ENCODE results near the gene HS2ST1.

Gene HS2ST1

DNA sequence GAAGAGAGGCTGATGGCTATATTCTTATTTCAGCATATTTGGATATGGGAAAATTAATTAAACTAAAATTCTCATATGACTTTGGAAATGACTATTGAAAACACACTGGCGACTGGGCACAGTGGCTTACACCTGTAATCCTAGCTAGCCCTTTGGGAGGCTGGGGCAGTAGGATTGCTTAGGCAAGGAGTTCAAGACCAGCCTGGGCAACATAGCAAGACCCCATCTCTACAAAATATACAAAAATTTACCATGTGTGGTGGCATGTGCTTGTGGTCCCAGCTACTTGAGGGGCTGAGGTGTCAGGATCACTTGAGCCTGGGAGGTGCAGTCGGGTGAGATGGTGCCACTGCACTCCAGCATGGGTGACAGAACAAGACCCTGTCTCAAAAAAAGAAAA lies 26.2 kb downstream of the HS2ST1 start:
- H3K27me3 ChIP-seq (ENCODE audit: control insufficient read depth in 1 of 2, insufficient read depth in 2 of 2, low read length in 2 of 2): no peaks in the 10 kb centered on the region
- H3K27ac ChIP-seq (ENCODE audit: low read depth, low read length): no peak overlapping the region
- no peaks in the 10 kb centered on the region for H3K4me1 ChIP-seq (ENCODE audit: control insufficient read depth in 1 of 2, insufficient read depth in 2 of 2, low read length in 2 of 2)
- no peak overlapping the region for H3K4me3 ChIP-seq (ENCODE audit: low read depth in 1 of 2, low read length in 2 of 2)
- H3K36me3 ChIP-seq (ENCODE audit: control insufficient read depth in 1 of 2, insufficient read depth in 2 of 2, low read length in 2 of 2): no peaks in the 10 kb centered on the region
- H3K9ac ChIP-seq (ENCODE audit: low read depth in 1 of 2, low read length in 2 of 2): no peak overlapping the region
- H3K9me3 ChIP-seq (ENCODE audit: control insufficient read depth in 1 of 2, low read length in 2 of 2): no peaks in the 10 kb centered on the region

DNA sequence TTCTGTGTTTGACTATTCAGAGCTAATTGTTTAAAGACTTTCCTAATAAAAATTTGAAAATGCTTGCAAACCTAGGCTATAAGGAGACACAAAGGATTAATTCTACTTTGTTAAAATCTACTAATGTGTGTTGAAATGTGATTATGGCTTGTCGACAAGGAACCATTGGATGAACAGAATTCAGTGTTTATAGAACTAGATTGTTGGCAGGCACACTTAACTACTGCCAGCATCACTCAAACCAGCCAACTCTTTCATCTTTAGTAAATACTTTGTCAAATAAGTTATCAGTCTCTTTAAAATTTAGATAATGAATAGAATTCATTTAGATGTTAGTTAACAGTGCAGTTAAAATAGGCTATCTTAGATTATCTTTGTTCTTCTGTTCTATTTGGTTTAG lies 27.6 kb downstream of the HS2ST1 start:
- no peaks in the 10 kb centered on the region for H3K36me3 ChIP-seq (ENCODE audit: control insufficient read depth in 1 of 2, insufficient read depth in 2 of 2, low read length in 2 of 2)

DNA sequence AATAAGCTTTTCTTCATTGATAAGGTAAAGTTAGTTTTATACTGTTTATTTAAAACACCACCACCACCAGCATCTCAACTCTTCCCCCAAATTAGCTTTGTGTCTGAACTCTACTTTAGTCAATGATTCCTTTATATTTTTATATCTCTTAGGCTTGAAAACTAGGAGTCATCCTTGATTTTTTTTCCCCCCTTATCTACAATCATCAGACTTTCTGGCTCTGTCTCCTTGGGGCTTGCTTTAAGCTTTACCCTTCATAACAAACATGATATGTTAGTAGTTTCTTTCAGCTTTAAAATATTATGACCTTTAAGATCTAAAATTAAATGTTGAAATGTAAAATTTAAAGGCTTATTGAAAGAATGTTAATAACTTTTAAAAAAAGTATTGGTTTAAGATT lies 28.3 kb downstream of the HS2ST1 start:
- no peaks in the 10 kb centered on the region for H3K27me3 ChIP-seq (ENCODE audit: control insufficient read depth in 1 of 2, insufficient read depth in 2 of 2, low read length in 2 of 2)
- H3K9ac ChIP-seq (ENCODE audit: low read depth in 1 of 2, low read length in 2 of 2): no peak overlapping the region
- no peak overlapping the region for H3K4me3 ChIP-seq (ENCODE audit: low read depth in 1 of 2, low read length in 2 of 2)
- no peaks in the 10 kb centered on the region for H3K9me3 ChIP-seq (ENCODE audit: control insufficient read depth in 1 of 2, low read length in 2 of 2)
- peaks cover 0 to 3% of the 10 kb centered on the region in 2 donors for H3K4me1 ChIP-seq (ENCODE audit: control insufficient read depth in 1 of 2, insufficient read depth in 2 of 2, low read length in 2 of 2)
- no peaks in the 10 kb centered on the region for H3K36me3 ChIP-seq (ENCODE audit: control insufficient read depth in 1 of 2, insufficient read depth in 2 of 2, low read length in 2 of 2)
- H3K27ac ChIP-seq (ENCODE audit: low read depth, low read length): no peak overlapping the region

More for the DNA sequence above, 27.6 kb downstream of the HS2ST1 start:
- Histone ChIP-seq H3K9ac (ENCODE audit: low read depth in 1 of 2, low read length in 2 of 2) (no peak overlapping the region), H3K4me1 (ENCODE audit: control insufficient read depth in 1 of 2, insufficient read depth in 2 of 2, low read length in 2 of 2) (no peaks in the 10 kb centered on the region), H3K4me3 (ENCODE audit: low read depth in 1 of 2, low read length in 2 of 2) (no peak overlapping the region), H3K27ac (ENCODE audit: low read depth, low read length) (no peak overlapping the region), H3K27me3 (ENCODE audit: control insufficient read depth in 1 of 2, insufficient read depth in 2 of 2, low read length in 2 of 2) (no peaks in the 10 kb centered on the region), H3K9me3 (ENCODE audit: control insufficient read depth in 1 of 2, low read length in 2 of 2) (no peaks in the 10 kb centered on the region)

DNA sequence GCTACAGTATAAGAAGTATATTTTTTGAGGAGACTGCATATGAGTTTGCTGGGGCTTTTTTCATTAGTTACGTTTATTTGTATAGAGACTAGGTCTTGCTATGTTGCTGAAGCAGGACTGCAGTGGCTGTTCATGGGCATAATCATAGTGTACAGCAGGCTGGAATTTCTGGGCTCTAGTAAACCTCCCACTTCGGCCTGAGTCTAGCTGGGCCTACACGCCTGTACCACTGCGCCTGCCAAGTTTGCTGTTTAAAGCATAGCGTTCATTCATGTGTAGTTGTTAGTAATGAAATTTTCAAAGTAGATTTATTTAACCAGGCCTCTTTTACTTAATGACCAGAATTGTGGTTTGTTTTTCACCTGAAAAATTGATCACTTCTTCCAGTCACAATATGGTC lies 33.8 kb downstream of the HS2ST1 start:
- Histone ChIP-seq H3K4me1 (ENCODE audit: control insufficient read depth in 1 of 2, insufficient read depth in 2 of 2, low read length in 2 of 2) (peaks cover 0 to 4% of the 10 kb centered on the region in 2 donors), H3K36me3 (ENCODE audit: control insufficient read depth in 1 of 2, insufficient read depth in 2 of 2, low read length in 2 of 2) (no peaks in the 10 kb centered on the region), H3K9me3 (ENCODE audit: control insufficient read depth in 1 of 2, low read length in 2 of 2) (no peaks in the 10 kb centered on the region), H3K9ac (ENCODE audit: low read depth in 1 of 2, low read length in 2 of 2) (no peak overlapping the region), H3K27ac (ENCODE audit: low read depth, low read length) (no peak overlapping the region), H3K27me3 (ENCODE audit: control insufficient read depth in 1 of 2, insufficient read depth in 2 of 2, low read length in 2 of 2) (no peaks in the 10 kb centered on the region), H3K4me3 (ENCODE audit: low read depth in 1 of 2, low read length in 2 of 2) (no peak overlapping the region)

DNA sequence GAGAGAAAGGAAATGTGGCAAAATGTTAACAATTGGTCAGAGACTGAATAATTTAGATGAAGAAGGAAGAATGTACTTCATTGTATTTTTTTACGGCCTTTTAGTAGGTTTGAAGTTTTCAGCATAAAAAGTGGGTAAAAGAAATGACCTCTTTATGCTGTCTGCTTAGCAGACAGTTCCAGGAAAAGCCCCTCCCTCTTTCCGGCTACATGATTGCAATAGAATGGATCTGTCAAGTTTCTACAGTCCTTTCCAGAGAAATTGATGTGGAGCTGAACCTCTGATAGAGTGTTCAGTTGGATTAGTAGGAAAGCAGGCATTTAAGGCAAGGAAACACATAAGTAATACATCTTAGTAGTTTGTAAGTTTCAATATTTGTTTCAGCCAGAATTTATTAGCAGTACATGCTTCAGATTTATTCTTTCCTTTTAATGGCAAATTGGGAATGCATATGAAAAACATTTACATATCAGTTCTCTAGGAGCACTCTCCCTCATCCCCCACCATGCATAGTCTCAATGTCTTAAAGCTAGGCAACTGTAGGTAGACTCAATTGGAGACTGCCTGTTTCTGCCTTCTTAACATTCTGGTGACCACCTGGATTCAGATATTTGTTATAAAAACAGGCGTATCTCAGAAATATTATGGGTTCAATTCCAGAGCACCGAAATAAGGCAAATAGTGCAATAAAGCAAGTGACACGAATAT lies 36.4 kb downstream of the HS2ST1 start:
- no peaks in the 10 kb centered on the region for H3K9me3 ChIP-seq (ENCODE audit: control insufficient read depth in 1 of 2, low read length in 2 of 2)
- H3K27ac ChIP-seq (ENCODE audit: low read depth, low read length): no peak overlapping the region
- H3K36me3 ChIP-seq (ENCODE audit: control insufficient read depth in 1 of 2, insufficient read depth in 2 of 2, low read length in 2 of 2): no peaks in the 10 kb centered on the region
- H3K4me1 ChIP-seq (ENCODE audit: control insufficient read depth in 1 of 2, insufficient read depth in 2 of 2, low read length in 2 of 2): peaks cover 0 to 4% of the 10 kb centered on the region in 2 donors
- no peaks in the 10 kb centered on the region for H3K27me3 ChIP-seq (ENCODE audit: control insufficient read depth in 1 of 2, insufficient read depth in 2 of 2, low read length in 2 of 2)
- H3K4me3 ChIP-seq (ENCODE audit: low read depth in 1 of 2, low read length in 2 of 2): no peak overlapping the region
- no peak overlapping the region for H3K9ac ChIP-seq (ENCODE audit: low read depth in 1 of 2, low read length in 2 of 2)

DNA sequence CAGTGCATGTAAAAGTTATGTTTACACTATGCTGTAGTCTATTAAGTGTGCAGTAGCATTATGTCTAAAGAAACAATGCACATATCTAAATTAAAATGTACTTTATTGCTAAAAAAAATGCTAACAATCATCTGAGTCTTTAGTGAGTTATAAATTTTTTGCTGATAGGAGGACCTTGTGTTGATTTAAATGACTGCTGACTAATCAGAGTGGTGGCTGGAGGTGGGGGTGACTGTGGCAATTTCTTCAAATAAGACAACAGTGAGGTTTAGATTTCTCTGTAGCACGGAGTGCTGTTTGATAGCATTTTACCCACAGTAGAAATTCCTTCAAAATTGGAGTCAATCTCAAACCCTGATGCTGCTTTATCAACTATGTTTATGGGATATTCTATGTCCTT lies 37.0 kb downstream of the HS2ST1 start:
- Histone ChIP-seq H3K4me3 (ENCODE audit: low read depth in 1 of 2, low read length in 2 of 2) (no peak overlapping the region), H3K27me3 (ENCODE audit: control insufficient read depth in 1 of 2, insufficient read depth in 2 of 2, low read length in 2 of 2) (no peaks in the 10 kb centered on the region), H3K4me1 (ENCODE audit: control insufficient read depth in 1 of 2, insufficient read depth in 2 of 2, low read length in 2 of 2) (peaks cover 0 to 4% of the 10 kb centered on the region in 2 donors), H3K27ac (ENCODE audit: low read depth, low read length) (no peak overlapping the region), H3K9me3 (ENCODE audit: control insufficient read depth in 1 of 2, low read length in 2 of 2) (no peaks in the 10 kb centered on the region), H3K9ac (ENCODE audit: low read depth in 1 of 2, low read length in 2 of 2) (no peak overlapping the region), H3K36me3 (ENCODE audit: control insufficient read depth in 1 of 2, insufficient read depth in 2 of 2, low read length in 2 of 2) (no peaks in the 10 kb centered on the region)

DNA sequence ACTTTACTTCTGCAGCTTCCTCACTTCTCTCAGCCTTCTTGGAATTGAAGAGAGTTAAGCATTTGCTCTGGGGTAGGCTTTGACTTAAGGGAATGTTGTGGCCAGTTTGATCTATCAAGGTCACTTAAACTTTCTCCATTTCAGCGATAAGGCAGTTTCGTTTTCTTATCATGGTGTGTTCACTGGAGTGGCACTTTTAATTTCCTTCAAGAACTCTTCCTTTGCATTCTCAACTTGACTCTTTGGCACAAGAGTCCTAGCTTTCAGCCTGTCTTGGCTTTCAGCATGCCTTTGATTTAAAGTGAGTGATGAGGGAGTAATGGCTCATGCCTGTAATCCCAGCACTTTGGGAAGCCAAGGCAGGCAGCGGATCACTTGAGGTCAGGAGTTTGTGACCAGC lies 38.7 kb downstream of the HS2ST1 start:
- Histone ChIP-seq H3K27ac (ENCODE audit: low read depth, low read length) (no peak overlapping the region), H3K4me3 (ENCODE audit: low read depth in 1 of 2, low read length in 2 of 2) (no peak overlapping the region), H3K9me3 (ENCODE audit: control insufficient read depth in 1 of 2, low read length in 2 of 2) (no peaks in the 10 kb centered on the region), H3K36me3 (ENCODE audit: control insufficient read depth in 1 of 2, insufficient read depth in 2 of 2, low read length in 2 of 2) (no peaks in the 10 kb centered on the region), H3K27me3 (ENCODE audit: control insufficient read depth in 1 of 2, insufficient read depth in 2 of 2, low read length in 2 of 2) (no peaks in the 10 kb centered on the region), H3K4me1 (ENCODE audit: control insufficient read depth in 1 of 2, insufficient read depth in 2 of 2, low read length in 2 of 2) (no peaks in the 10 kb centered on the region), H3K9ac (ENCODE audit: low read depth in 1 of 2, low read length in 2 of 2) (no peak overlapping the region)

DNA sequence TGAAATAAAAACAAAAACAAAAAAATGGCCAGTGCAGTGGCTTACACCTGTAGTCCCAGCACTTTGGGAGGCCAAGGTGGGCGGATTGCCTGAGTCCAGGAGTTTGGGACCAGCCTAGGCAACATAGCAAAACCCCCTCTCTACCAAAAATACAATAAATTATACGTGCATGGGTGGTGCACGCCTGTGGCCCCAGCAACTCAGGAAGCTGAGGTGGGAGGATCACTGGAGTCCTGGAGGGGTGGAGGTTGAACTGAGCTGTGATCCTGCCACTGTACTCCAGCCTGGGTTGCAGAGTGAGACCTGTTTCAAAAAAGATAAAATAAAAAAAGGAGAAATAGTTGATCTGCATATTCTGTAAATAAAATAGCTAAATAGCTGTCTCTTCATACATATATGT lies 41.2 kb downstream of the HS2ST1 start:
- H3K27ac ChIP-seq (ENCODE audit: low read depth, low read length): no peak overlapping the region

DNA sequence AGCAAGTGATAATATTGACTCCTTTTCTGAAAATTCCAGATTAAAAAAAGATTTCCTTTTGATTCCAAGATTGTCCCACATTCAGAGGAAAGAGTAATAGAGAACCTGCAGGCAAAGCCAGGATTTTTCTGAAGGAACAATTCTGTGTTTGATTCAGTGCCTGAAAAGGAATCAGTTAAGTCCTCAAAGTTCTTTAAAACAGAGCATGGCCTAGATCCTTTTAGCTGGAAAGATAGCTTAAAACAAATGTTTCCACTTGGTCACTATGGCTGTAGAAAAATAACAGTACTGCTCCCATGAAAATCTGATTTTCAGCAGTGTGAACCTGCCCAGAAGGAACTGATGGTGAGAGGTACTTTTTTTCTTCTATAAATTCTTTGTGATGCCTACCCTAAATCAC lies 41.8 kb downstream of the HS2ST1 start:
- Histone ChIP-seq H3K36me3 (ENCODE audit: control insufficient read depth in 1 of 2, insufficient read depth in 2 of 2, low read length in 2 of 2) (no peaks in the 10 kb centered on the region), H3K9me3 (ENCODE audit: control insufficient read depth in 1 of 2, low read length in 2 of 2) (no peaks in the 10 kb centered on the region), H3K27me3 (ENCODE audit: control insufficient read depth in 1 of 2, insufficient read depth in 2 of 2, low read length in 2 of 2) (no peaks in the 10 kb centered on the region), H3K9ac (ENCODE audit: low read depth in 1 of 2, low read length in 2 of 2) (no peak overlapping the region), H3K4me3 (ENCODE audit: low read depth in 1 of 2, low read length in 2 of 2) (no peak overlapping the region), H3K27ac (ENCODE audit: low read depth, low read length) (no peak overlapping the region), H3K4me1 (ENCODE audit: control insufficient read depth in 1 of 2, insufficient read depth in 2 of 2, low read length in 2 of 2) (no peaks in the 10 kb centered on the region)

More for the DNA sequence above, 41.2 kb downstream of the HS2ST1 start:
- Histone ChIP-seq H3K9me3 (ENCODE audit: control insufficient read depth in 1 of 2, low read length in 2 of 2) (no peaks in the 10 kb centered on the region), H3K27me3 (ENCODE audit: control insufficient read depth in 1 of 2, insufficient read depth in 2 of 2, low read length in 2 of 2) (no peaks in the 10 kb centered on the region), H3K4me1 (ENCODE audit: control insufficient read depth in 1 of 2, insufficient read depth in 2 of 2, low read length in 2 of 2) (no peaks in the 10 kb centered on the region), H3K9ac (ENCODE audit: low read depth in 1 of 2, low read length in 2 of 2) (no peak overlapping the region), H3K36me3 (ENCODE audit: control insufficient read depth in 1 of 2, insufficient read depth in 2 of 2, low read length in 2 of 2) (no peaks in the 10 kb centered on the region), H3K4me3 (ENCODE audit: low read depth in 1 of 2, low read length in 2 of 2) (no peak overlapping the region)

DNA sequence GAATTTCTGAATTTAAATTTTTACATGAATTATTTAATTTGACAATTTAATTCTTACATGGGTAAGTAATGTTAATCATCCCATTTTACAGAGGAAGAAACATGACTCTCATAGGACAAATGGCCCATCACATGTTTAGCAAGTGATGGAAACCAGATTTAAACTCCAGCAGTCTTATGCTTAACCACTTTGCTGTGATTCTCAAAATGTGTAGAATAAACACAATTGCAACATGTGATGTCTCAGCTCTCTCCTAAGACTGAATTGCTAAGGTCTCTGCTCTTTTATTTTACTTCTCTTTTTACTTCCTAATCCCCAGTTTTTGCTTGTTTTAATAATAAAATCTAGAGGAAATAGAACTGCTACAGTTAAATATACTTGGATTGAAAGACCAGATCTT lies 42.8 kb downstream of the HS2ST1 start:
- Histone ChIP-seq H3K36me3 (ENCODE audit: control insufficient read depth in 1 of 2, insufficient read depth in 2 of 2, low read length in 2 of 2) (no peaks in the 10 kb centered on the region), H3K4me1 (ENCODE audit: control insufficient read depth in 1 of 2, insufficient read depth in 2 of 2, low read length in 2 of 2) (no peaks in the 10 kb centered on the region), H3K27me3 (ENCODE audit: control insufficient read depth in 1 of 2, insufficient read depth in 2 of 2, low read length in 2 of 2) (no peaks in the 10 kb centered on the region), H3K9me3 (ENCODE audit: control insufficient read depth in 1 of 2, low read length in 2 of 2) (no peaks in the 10 kb centered on the region), H3K27ac (ENCODE audit: low read depth, low read length) (no peak overlapping the region), H3K4me3 (ENCODE audit: low read depth in 1 of 2, low read length in 2 of 2) (no peak overlapping the region), H3K9ac (ENCODE audit: low read depth in 1 of 2, low read length in 2 of 2) (no peak overlapping the region)

DNA sequence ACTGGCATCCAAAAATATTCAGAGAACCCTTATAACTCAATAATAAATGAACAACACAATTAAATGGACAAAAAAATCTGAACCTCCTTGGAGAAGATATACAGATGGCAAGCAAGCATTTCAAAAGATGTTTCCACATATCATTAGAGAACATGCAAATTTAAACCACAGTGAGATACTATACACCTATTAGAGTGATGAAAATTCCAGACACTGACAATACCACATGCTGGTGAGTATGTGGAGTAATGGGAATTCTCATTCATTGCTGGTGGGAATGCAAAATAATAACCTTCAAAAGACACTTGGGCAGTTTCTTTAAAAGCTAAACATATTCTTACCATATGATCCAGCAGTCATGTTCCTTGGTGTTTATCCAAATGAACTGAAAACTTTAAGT lies 46.1 kb downstream of the HS2ST1 start:
- no peaks in the 10 kb centered on the region for H3K36me3 ChIP-seq (ENCODE audit: control insufficient read depth in 1 of 2, insufficient read depth in 2 of 2, low read length in 2 of 2)
- no peak overlapping the region for H3K4me3 ChIP-seq (ENCODE audit: low read depth in 1 of 2, low read length in 2 of 2)
- no peaks in the 10 kb centered on the region for H3K27me3 ChIP-seq (ENCODE audit: control insufficient read depth in 1 of 2, insufficient read depth in 2 of 2, low read length in 2 of 2)
- no peaks in the 10 kb centered on the region for H3K9me3 ChIP-seq (ENCODE audit: control insufficient read depth in 1 of 2, low read length in 2 of 2)
- H3K4me1 ChIP-seq (ENCODE audit: control insufficient read depth in 1 of 2, insufficient read depth in 2 of 2, low read length in 2 of 2): no peaks in the 10 kb centered on the region
- H3K9ac ChIP-seq (ENCODE audit: low read depth in 1 of 2, low read length in 2 of 2): no peak overlapping the region
- H3K27ac ChIP-seq (ENCODE audit: low read depth, low read length): no peak overlapping the region

Measured in duodenal mucosa (tissue), 2 donors.